Measurements from ENCODE around the gene ANKRD33B.
"Not testable (repeated sequence)": the region's sequence is repeated elsewhere in the genome, so short reads cannot be mapped to it uniquely, and the experiment has no call there.

ANKRD33B gene

GRCh38 chr5:10608081-10608480 lies 44.2 kb downstream of the ANKRD33B start:
- peaks cover 25% of the 10 kb centered on the region for H3K4me1 ChIP-seq (ENCODE audit: control insufficient read depth, insufficient read depth, low read length)
- not testable (repeated sequence) for H3K36me3 ChIP-seq (ENCODE audit: control insufficient read depth, insufficient read depth, low read length); H3K9me3 ChIP-seq (ENCODE audit: control insufficient read depth, insufficient read depth, low read length); H3K27ac ChIP-seq (ENCODE audit: low read depth, low read length); H3K9ac ChIP-seq (ENCODE audit: low read depth, low read length); H3K27me3 ChIP-seq (ENCODE audit: control insufficient read depth, insufficient read depth, low read length); H3K4me3 ChIP-seq (ENCODE audit: low read depth, low read length)

DNA sequence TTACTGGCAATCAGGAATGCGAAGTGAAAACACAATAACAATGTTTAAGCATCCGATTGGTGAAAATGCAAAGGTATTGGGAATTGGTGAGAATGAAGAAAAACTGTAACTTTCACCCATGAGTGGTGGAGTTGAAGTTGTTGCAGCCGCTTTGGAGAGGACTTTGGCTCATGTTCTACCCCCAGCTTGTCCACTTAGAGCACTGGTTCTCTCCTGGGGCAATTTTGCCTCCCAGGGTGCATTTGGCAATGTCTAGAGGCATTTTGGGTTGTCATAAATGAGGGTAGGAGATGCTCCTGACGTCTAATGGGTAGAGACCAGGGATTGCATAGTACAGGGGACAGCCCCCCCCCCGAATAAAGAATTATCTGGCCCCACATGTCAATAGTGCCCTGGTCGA lies 46.2 kb downstream of the ANKRD33B start:
- H3K9me3 ChIP-seq (ENCODE audit: control insufficient read depth, insufficient read depth, low read length), result no peaks in the 10 kb centered on the region
- H3K4me3 ChIP-seq (ENCODE audit: low read depth, low read length), result no peak overlapping the region
- H3K27me3 ChIP-seq (ENCODE audit: control insufficient read depth, insufficient read depth, low read length), result no peaks in the 10 kb centered on the region
- H3K9ac ChIP-seq (ENCODE audit: low read depth, low read length), result no peak overlapping the region
- no peaks in the 10 kb centered on the region for H3K36me3 ChIP-seq (ENCODE audit: control insufficient read depth, insufficient read depth, low read length)
- peaks cover 25% of the 10 kb centered on the region for H3K4me1 ChIP-seq (ENCODE audit: control insufficient read depth, insufficient read depth, low read length)
- H3K27ac ChIP-seq (ENCODE audit: low read depth, low read length), result no peak overlapping the region

DNA sequence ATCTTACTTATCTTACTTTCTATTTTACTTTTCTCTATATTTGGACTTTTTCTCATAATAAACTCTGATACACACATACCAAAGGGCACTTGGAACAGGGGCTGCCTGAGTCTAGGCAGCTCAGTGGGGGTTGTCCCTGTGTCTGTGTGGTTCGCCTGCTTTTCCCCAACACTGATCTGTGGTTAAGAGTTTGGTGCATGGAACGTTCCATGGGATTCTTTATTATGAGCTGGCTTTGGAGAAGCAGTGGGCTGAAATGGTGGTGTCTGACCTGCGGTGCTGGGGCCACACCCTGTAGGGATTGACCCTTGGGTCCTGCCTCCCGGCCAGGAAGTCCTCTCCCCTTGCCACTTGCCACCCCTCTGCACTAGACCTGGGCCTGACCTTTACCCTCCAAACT lies 47.4 kb downstream of the ANKRD33B start:
- Histone ChIP-seq H3K36me3 (ENCODE audit: control insufficient read depth, insufficient read depth, low read length) (no peaks in the 10 kb centered on the region), H3K27ac (ENCODE audit: low read depth, low read length) (peak overlapping the region; percentile 32), H3K4me1 (ENCODE audit: control insufficient read depth, insufficient read depth, low read length) (peaks cover 25% of the 10 kb centered on the region), H3K27me3 (ENCODE audit: control insufficient read depth, insufficient read depth, low read length) (no peaks in the 10 kb centered on the region), H3K9ac (ENCODE audit: low read depth, low read length) (no peak overlapping the region), H3K4me3 (ENCODE audit: low read depth, low read length) (no peak overlapping the region), H3K9me3 (ENCODE audit: control insufficient read depth, insufficient read depth, low read length) (no peaks in the 10 kb centered on the region)

- H3K27me3 ChIP-seq (ENCODE audit: control insufficient read depth, insufficient read depth, low read length), result no peaks in the 10 kb centered on the region
- H3K36me3 ChIP-seq (ENCODE audit: control insufficient read depth, insufficient read depth, low read length), result no peaks in the 10 kb centered on the region
- no peaks in the 10 kb centered on the region for H3K9me3 ChIP-seq (ENCODE audit: control insufficient read depth, insufficient read depth, low read length)
- no peak overlapping the region for H3K27ac ChIP-seq (ENCODE audit: low read depth, low read length)
- H3K4me3 ChIP-seq (ENCODE audit: low read depth, low read length), result no peak overlapping the region
- peaks cover 19% of the 10 kb centered on the region for H3K4me1 ChIP-seq (ENCODE audit: control insufficient read depth, insufficient read depth, low read length)
- no peak overlapping the region for H3K9ac ChIP-seq (ENCODE audit: low read depth, low read length)
Observed at GRCh38 chr5:10612251-10612650, 48.4 kb downstream of the ANKRD33B start.

- Histone ChIP-seq H3K36me3 (ENCODE audit: control insufficient read depth, insufficient read depth, low read length) (no peaks in the 10 kb centered on the region), H3K9me3 (ENCODE audit: control insufficient read depth, insufficient read depth, low read length) (no peaks in the 10 kb centered on the region), H3K27ac (ENCODE audit: low read depth, low read length) (no peak overlapping the region), H3K9ac (ENCODE audit: low read depth, low read length) (no peak overlapping the region), H3K4me1 (ENCODE audit: control insufficient read depth, insufficient read depth, low read length) (peaks cover 12% of the 10 kb centered on the region), H3K4me3 (ENCODE audit: low read depth, low read length) (no peak overlapping the region), H3K27me3 (ENCODE audit: control insufficient read depth, insufficient read depth, low read length) (no peaks in the 10 kb centered on the region)
Observed at GRCh38 chr5:10615693-10616092, 51.8 kb downstream of the ANKRD33B start.

DNA sequence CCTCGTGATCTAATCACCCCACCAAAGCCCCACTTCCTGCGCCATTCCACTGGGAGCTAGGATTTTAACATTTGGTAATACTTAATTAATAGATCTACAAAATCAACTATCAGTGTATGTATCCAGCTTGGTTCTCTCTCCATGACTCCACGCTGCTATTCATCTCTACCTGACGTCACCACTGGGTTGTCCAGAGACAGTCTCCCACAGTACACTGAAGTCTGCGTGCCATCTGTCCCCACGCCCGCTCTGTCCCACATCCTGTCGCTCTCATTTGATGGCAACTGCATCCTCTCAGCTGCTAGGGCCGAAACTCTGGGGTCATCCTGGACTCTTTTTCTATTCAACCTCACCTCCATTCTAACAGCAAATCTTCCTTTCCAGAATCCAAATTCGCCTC lies 53.2 kb downstream of the ANKRD33B start:
- Histone ChIP-seq H3K4me1 (ENCODE audit: control insufficient read depth, insufficient read depth, low read length) (peaks cover 4% of the 10 kb centered on the region; the same call in 1 of the 2 replicates), H3K36me3 (ENCODE audit: control insufficient read depth, insufficient read depth, low read length) (no peaks in the 10 kb centered on the region), H3K27ac (ENCODE audit: low read depth, low read length) (no peak overlapping the region), H3K9me3 (ENCODE audit: control insufficient read depth, insufficient read depth, low read length) (no peaks in the 10 kb centered on the region), H3K27me3 (ENCODE audit: control insufficient read depth, insufficient read depth, low read length) (no peaks in the 10 kb centered on the region), H3K9ac (ENCODE audit: low read depth, low read length) (no peak overlapping the region), H3K4me3 (ENCODE audit: low read depth, low read length) (no peak overlapping the region)

DNA sequence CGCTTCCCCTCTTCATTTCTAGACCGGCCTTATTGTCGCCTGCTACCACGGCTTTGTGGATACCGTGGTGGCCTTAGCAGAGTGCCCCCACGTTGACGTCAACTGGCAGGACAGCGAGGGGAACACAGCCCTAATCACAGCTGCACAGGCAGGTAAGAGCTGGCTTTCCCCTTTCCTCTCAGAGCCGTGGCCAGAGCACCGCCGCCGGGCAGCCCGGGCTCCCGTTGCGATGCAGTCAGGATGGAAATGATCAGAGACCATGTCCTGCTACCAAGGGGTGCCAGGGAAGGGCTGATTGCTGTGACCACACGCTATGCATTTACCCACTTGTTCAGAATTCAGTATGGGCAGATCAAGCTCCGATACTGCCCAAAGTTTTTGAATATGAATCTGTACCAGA lies 54.4 kb downstream of the ANKRD33B start:
- no peak overlapping the region for H3K9ac ChIP-seq (ENCODE audit: low read depth, low read length)
- no peak overlapping the region for H3K4me3 ChIP-seq (ENCODE audit: low read depth, low read length)
- H3K9me3 ChIP-seq (ENCODE audit: control insufficient read depth, insufficient read depth, low read length), result no peaks in the 10 kb centered on the region
- H3K36me3 ChIP-seq (ENCODE audit: control insufficient read depth, insufficient read depth, low read length), result no peaks in the 10 kb centered on the region
- H3K27ac ChIP-seq (ENCODE audit: low read depth, low read length), result no peak overlapping the region
- no peaks in the 10 kb centered on the region for H3K4me1 ChIP-seq (ENCODE audit: control insufficient read depth, insufficient read depth, low read length)
- no peaks in the 10 kb centered on the region for H3K27me3 ChIP-seq (ENCODE audit: control insufficient read depth, insufficient read depth, low read length)

GRCh38 chr5:10619649-10620048 lies 55.8 kb downstream of the ANKRD33B start:
- Histone ChIP-seq H3K4me3 (ENCODE audit: low read depth, low read length) (no peak overlapping the region), H3K4me1 (ENCODE audit: control insufficient read depth, insufficient read depth, low read length) (peaks cover 5% of the 10 kb centered on the region; the same call in 1 of the 2 replicates), H3K27me3 (ENCODE audit: control insufficient read depth, insufficient read depth, low read length) (no peaks in the 10 kb centered on the region), H3K27ac (ENCODE audit: low read depth, low read length) (no peak overlapping the region), H3K9ac (ENCODE audit: low read depth, low read length) (no peak overlapping the region), H3K36me3 (ENCODE audit: control insufficient read depth, insufficient read depth, low read length) (no peaks in the 10 kb centered on the region), H3K9me3 (ENCODE audit: control insufficient read depth, insufficient read depth, low read length) (no peaks in the 10 kb centered on the region)

DNA sequence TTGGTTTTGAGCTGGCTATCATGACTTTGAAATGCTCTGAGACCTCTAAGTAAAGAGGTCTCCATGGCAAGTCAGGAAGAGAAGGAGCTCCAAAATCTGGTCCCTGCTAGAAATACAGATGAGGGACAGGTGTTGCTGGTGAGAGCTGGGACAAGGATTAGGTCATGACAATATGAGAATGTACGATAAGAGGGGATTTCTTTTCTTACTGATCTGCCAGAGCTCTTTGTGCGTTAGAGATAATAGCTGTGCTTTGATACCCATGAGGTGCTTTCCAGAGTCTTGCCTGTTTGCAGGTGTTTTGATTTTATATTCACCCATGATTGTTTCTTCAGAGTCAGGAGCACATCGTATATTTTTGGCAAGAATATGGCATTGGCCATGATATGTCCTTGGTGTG lies 56.5 kb downstream of the ANKRD33B start:
- no peaks in the 10 kb centered on the region for H3K9me3 ChIP-seq (ENCODE audit: control insufficient read depth, insufficient read depth, low read length)
- H3K27ac ChIP-seq (ENCODE audit: low read depth, low read length), result no peak overlapping the region
- peaks cover 7% of the 10 kb centered on the region; the same call in 1 of the 2 replicates for H3K4me1 ChIP-seq (ENCODE audit: control insufficient read depth, insufficient read depth, low read length)
- H3K4me3 ChIP-seq (ENCODE audit: low read depth, low read length), result no peak overlapping the region
- no peaks in the 10 kb centered on the region for H3K27me3 ChIP-seq (ENCODE audit: control insufficient read depth, insufficient read depth, low read length)
- H3K36me3 ChIP-seq (ENCODE audit: control insufficient read depth, insufficient read depth, low read length), result no peaks in the 10 kb centered on the region
- no peak overlapping the region for H3K9ac ChIP-seq (ENCODE audit: low read depth, low read length)

GRCh38 chr5:10621832-10622231 lies 58.0 kb downstream of the ANKRD33B start:
- Histone ChIP-seq H3K4me1 (ENCODE audit: control insufficient read depth, insufficient read depth, low read length) (peaks cover 13% of the 10 kb centered on the region; the same call in 1 of the 2 replicates), H3K9me3 (ENCODE audit: control insufficient read depth, insufficient read depth, low read length) (no peaks in the 10 kb centered on the region), H3K27ac (ENCODE audit: low read depth, low read length) (no peak overlapping the region), H3K9ac (ENCODE audit: low read depth, low read length) (no peak overlapping the region), H3K4me3 (ENCODE audit: low read depth, low read length) (no peak overlapping the region), H3K36me3 (ENCODE audit: control insufficient read depth, insufficient read depth, low read length) (no peaks in the 10 kb centered on the region), H3K27me3 (ENCODE audit: control insufficient read depth, insufficient read depth, low read length) (no peaks in the 10 kb centered on the region)

DNA sequence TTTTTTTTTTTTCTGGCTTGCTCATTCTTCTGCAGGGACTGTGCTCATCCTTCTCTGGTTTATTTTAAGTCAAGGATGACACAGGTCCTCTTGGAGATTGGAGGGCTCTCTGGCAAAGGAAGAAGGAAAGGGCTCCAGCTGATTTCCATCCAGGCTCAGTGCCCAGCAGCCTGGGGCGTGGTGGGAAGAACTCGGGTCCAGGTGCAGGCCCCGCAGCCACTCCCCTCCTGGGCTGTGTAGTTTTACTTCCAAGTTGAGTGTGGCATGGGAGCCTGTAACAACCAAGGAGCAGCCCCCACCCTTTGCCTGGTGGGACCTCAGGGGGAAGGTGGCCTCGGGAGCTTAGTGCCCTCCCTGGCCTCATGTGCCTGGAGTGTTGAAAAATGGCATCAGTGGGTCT lies 58.9 kb downstream of the ANKRD33B start:
- H3K9me3 ChIP-seq (ENCODE audit: control insufficient read depth, insufficient read depth, low read length), result no peaks in the 10 kb centered on the region
- no peak overlapping the region for H3K9ac ChIP-seq (ENCODE audit: low read depth, low read length)
- H3K27ac ChIP-seq (ENCODE audit: low read depth, low read length), result no peak overlapping the region
- peaks cover 19% of the 10 kb centered on the region for H3K4me1 ChIP-seq (ENCODE audit: control insufficient read depth, insufficient read depth, low read length)
- no peaks in the 10 kb centered on the region for H3K36me3 ChIP-seq (ENCODE audit: control insufficient read depth, insufficient read depth, low read length)
- H3K27me3 ChIP-seq (ENCODE audit: control insufficient read depth, insufficient read depth, low read length), result no peaks in the 10 kb centered on the region
- no peak overlapping the region for H3K4me3 ChIP-seq (ENCODE audit: low read depth, low read length)

Data from HUES48 (cell line).